ENCODE measurements around the gene CUL3.

DNA sequence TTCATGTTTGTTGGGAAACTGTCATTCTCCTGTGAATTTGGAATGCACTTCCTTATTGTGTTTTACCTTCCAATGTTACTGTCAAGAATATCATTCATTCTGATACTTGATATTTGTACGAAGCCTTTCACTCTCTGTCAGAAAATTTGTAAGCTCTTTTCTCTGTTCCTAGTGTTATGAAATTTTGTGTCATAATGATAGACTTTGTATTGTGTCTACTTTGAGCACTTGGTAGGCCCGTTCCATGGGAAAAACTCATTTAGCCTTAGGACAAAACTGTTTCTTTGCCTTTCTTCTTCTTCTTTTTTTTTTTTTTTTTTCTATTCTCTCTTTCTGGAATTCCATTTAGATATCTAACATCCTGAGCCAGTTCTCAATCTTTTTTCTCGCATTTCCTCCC lies 131.3 kb downstream of the CUL3 start:
- no peak for TF ChIP-seq TAF1 (IDR thresholded peaks at IDR 0.05; ENCODE audit: borderline replicate concordance, insufficient read depth, low read length)
- no peak for TF ChIP-seq POLR2AphosphoS5 (IDR thresholded peaks at IDR 0.05; ENCODE audit: low read depth, low read length)
- TF ChIP-seq, protein P1, sequence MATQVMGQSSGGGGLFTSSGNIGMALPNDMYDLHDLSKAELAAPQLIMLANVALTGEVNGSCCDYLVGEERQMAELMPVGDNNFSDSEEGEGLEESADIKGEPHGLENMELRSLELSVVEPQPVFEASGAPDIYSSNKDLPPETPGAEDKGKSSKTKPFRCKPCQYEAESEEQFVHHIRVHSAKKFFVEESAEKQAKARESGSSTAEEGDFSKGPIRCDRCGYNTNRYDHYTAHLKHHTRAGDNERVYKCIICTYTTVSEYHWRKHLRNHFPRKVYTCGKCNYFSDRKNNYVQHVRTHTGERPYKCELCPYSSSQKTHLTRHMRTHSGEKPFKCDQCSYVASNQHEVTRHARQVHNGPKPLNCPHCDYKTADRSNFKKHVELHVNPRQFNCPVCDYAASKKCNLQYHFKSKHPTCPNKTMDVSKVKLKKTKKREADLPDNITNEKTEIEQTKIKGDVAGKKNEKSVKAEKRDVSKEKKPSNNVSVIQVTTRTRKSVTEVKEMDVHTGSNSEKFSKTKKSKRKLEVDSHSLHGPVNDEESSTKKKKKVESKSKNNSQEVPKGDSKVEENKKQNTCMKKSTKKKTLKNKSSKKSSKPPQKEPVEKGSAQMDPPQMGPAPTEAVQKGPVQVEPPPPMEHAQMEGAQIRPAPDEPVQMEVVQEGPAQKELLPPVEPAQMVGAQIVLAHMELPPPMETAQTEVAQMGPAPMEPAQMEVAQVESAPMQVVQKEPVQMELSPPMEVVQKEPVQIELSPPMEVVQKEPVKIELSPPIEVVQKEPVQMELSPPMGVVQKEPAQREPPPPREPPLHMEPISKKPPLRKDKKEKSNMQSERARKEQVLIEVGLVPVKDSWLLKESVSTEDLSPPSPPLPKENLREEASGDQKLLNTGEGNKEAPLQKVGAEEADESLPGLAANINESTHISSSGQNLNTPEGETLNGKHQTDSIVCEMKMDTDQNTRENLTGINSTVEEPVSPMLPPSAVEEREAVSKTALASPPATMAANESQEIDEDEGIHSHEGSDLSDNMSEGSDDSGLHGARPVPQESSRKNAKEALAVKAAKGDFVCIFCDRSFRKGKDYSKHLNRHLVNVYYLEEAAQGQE (IDR thresholded peaks at IDR 0.05; ENCODE audit: insufficient read depth in 1 of 2, low read depth in 2 of 2, low read length in 2 of 2), result no peak
- TF ChIP-seq SIN3A (IDR thresholded peaks at IDR 0.05; ENCODE audit: borderline replicate concordance, insufficient read depth, low read length), result no peak
